Muscle of arm (tissue), 12 donors: ENCODE results near the gene SARDH. TPM values are rescaled to one million over a fixed set of nuclear protein-coding genes. Genes with fewer than 3 reads are reported as not detected.
"Not testable (repeated sequence)": the region's sequence is repeated elsewhere in the genome, so short reads cannot be mapped to it uniquely, and the experiment has no call there.

Experiments used
- DNase-seq: peaks from one replicate; pipeline ENCODE4 v3.0.0-alpha.2; 2013
- polyA plus RNA-seq, 12 donors: library from polyadenylated mRNA; unstranded; fragments of 120-200 nt; gene quantifications; one replicate each; pipeline ENCODE4 v1.2.1, GENCODE V29; 2013; ENCODE audit not compliant: insufficient read length in 12 of 12

SARDH gene
- polyA plus RNA-seq, 12 donors = 3.6 to 7.4 (median 4.4) TPM; not detected in 1

DNA sequence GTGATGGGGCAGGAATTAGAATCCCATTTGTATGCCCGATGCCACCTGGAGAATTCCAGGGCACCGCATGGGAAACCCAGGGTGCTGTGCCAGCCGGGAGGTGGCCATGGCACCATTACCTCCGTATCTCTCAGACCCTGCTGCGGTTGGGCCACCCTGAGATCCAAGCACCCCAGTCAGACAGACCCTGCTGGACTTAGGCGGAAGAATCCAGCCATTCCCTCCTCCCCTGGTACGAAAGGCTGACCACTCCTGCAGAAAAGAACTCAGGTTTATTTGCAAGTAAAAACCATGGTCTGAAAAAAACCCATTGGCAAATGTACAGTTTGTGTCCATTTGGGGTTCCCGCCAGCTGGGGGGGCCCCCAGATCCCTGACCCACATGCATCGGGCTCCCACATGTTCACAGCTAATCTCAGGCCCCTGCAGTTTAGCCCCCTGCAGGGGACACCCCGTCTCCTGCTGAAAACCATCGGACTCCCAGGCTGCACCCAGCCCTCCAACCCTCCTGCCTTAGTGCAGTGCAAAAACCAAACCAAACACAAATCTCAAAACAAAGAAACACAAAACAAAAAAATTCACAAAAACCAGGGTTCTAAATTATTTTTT lies 23.6 kb upstream of the SARDH start:
- no peak for DNase-seq

- DNase-seq = no peak
Measured at GRCh38 chr9:133760713-133761290, 22.6 kb upstream of the SARDH start.

- no peak for DNase-seq
Measured at GRCh38 chr9:133759946-133760345, 21.8 kb upstream of the SARDH start.

DNA sequence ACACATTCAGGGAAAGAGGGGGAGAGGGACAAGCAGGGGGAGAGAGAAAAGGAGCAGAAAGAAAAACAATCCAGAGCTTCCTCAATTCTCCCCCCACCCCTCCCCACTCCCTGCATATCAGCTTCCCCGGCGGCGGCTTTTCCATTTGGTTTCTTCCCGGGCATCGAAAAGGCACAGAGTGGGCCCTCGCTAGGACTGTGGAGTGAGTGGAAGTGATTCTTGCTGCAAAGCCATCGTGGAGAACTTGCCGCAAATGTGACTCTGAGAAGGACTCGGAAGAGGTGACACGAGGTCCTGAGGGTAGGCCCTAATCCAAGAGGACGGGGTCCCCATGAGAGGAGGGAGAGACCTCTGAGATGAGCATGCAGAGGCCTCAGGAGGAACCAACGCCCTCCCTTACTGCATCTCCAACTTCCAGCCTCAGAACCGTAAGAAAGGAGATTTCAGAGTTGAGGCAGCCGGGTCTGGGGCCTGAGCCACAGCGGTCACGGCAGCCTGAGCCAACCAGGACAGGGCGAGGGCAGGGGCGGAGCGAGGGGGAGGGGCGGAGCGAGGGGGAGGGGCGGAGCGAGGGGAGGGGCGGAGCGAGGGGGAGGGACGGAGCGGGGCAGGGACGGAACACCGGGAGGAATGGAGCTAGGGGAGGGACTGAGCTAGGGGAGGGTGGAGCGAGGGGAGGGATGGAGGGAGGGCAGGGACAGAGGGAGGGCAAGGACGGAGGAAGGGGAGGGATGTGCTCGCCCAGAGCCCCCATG lies 21.2 kb upstream of the SARDH start:
- no peak for DNase-seq

DNA sequence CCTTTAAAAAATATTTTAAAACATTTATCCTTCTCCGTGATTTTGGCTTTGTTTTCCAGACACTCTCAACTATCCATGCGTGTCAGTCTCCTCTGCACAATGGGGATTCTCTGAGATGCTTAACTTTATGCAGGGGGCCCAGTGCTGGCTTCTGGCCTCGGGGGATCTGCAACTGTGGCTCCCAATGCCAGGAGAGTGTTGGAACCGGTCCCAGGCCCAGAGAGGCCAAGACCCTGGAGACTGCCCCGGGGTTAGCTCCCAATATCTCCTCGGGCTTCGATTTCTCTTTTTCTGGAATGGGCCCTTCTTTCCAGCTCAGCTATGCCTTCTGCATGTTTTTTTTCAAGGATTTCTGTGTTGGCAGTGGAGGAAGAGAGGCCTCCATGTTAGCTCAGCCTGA lies 20.1 kb upstream of the SARDH start:
- no peak for DNase-seq

DNA sequence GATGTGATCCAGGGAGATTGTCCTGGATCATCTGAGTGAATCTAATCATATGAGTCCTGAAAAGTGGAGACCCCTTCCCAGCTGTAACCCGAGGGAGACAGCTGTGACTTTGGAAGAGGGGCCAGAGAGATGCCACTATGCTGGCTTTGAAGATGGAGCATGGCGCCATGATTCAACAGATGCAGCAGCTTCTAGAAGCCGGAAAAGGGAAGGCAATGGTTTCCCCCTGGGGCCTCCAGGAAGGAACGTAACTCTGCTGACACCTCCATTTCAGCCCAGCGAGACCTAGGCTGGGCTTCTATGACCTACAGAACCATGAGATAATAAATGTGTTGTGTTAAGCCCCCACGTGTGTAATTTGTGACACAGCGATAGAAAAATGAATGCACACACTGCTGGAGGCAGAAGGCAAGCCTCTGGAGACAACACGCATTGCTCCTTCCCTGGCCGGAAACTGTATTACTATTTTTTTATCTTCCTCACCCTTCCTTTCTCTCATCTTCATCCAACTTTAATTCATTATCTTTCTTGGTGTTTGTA lies 16.6 kb upstream of the SARDH start:
- DNase-seq = no peak

- DNase-seq = no peak
Measured at GRCh38 chr9:133754187-133754586, 16.0 kb upstream of the SARDH start.

- no peak for DNase-seq
Measured at GRCh38 chr9:133752739-133753446, 14.7 kb upstream of the SARDH start.

- no peak for DNase-seq
Measured at GRCh38 chr9:133750982-133751649, 13.0 kb upstream of the SARDH start.

DNA sequence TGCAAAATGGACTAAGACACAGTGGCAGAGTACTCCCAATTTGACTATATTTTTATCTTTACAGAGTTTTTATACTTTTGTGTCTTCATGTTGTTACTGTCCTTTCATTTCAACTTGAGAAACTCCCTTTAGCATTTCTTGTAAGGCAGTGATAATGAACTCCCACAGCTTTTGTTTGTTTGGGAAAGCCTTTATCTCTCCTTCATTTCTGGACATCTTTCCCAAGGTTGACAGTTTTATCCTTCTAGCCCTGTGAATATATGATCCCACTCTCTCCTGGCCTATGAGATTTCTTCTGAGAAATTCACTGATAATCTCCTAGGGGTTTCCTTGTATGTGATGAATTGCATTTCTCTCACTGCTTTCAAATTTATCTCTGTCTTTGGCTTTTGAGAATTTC lies 9.2 kb upstream of the SARDH start:
- DNase-seq = no peak

- DNase-seq = not testable (repeated sequence)
Measured at GRCh38 chr9:133744528-133744927, 6.4 kb upstream of the SARDH start.

DNA sequence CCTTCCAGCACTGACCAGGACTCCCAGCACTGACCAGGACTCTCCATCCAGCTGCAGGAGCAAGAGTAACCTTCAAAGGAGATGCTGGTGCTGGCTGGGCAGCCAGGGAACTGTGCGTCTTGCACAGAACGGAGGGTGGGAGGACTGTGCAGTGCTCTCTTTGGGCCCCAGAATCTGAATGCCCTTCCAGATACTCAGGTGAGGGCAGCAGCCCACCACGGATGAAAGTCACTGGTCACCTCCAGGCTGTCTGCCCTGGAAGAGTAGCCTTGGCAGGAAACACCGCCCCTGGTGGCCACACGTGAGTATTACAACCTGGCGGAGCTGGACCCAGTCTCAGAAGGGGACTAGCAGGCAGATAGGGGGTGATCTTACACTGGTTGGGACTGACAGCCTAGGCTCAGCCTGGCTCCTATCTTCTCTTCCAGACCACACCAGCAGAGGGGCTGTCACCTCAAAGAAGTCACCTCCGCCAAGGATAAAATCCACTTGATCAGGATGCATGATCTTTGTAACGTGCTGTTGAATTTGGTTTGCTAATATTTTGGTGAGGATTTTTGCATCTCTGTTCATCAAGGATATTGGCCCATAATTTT lies 4.8 kb upstream of the SARDH start:
- DNase-seq = peak; percentile 74

DNA sequence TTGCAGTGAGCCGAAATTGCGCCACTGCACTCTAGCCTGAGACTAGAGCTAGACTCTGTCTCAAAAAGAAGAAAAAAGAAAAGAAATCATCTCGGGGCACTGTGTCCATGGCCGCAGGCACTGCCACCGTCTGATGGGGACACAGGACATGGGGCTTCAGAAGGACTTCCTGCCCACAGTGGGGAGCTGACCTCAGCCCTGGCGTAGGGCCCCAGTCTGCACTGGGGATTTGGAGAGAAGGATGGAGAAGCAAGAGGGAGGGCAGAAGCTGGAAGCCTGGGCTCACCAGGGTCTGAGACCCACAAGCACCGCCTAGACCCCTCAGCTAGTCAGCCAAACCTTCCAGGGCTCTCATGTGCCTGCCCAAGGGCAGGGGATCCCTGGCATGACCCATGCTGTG lies 4.1 kb upstream of the SARDH start:
- DNase-seq = no peak

DNA sequence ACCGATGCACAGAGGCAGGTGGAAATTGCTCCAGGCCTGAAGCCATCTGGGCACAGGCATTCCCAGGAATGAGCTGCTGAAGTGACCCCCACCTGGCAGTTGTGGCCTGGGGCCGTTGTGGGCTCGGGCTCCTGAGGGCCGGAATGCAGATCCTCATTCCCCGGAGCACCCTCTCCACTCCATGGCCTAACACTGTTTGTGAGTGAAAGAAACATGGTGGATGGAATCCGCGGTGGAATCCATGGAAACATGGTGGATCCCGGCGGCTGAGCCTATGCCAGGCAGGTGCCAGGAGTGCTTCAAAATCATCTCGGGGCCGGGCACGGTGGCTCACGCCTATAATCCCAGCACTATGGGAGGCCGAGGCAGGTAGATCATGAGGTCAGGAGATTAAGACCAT lies 3.6 kb upstream of the SARDH start:
- no peak for DNase-seq

- no peak for DNase-seq
Measured at GRCh38 chr9:133740911-133741310, 2.8 kb upstream of the SARDH start.

GRCh38 chr9:133739408-133740280 lies 1.5 kb upstream of the SARDH start:
- no peak for DNase-seq

- no peak for DNase-seq
Measured at GRCh38 chr9:133738640-133739225, 581 bp upstream of the SARDH start.

DNA sequence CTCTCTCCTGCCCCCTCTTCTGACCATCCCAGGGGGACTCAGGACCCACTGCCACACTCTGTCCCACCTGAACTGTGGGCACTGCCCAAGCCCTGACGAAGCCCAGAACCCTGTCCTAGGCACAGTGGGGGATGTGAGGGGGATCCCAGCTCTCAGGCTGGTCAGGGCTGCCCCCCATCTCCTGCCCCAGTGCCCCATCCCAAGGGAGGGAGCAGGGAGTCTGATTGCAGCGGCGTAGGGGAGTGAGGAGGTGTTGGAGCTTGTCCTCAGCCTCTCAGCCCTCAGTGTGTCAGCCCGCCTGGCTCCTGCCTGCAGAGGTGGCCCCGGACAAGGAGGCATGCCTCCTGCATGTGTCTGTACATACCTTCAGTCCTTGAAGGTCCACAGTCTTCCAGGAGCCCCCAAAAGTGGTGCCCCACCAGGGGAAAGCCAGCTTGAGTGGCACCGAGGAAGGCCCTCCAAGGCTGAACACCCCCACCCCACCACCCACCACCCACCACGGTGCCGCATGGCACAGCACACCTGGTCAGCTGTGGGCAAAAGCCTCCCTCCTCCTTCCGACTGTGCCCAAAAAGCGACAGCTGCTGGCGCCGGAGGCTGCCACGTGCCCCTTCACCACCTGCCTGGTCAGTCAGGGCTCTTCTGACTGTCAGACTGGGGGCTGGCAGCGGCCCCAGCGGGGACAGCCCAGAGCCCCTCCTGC lies 930 bp downstream of the SARDH start:
- peak; percentile 29 for DNase-seq

- no peak for DNase-seq
Measured at GRCh38 chr9:133735931-133736330, 2.2 kb downstream of the SARDH start.
